ENCODE data around the gene IL12RB1. TPM values are rescaled to one million over a fixed set of nuclear protein-coding genes. Genes with fewer than 3 reads are reported as not detected.

The IL12RB1 gene
- total and polyA plus RNA-seq, 11 donors = 0.19 to 8.1 (median 0.55) TPM; not detected in 2

- Histone ChIP-seq H3K4me3 (peak overlapping the region in 9 of 12 donors; percentile 10 to 45 (median 29)), H3K9me3 (no peaks in the 10 kb centered on the region), H3K27ac (peak overlapping the region; percentile 68 to 92 (median 82)), H3K36me3 (no peaks in the 10 kb centered on the region), H3K4me1 (peaks cover 0 to 16% (median 10%) of the 10 kb centered on the region in 12 donors), H3K27me3 (peaks cover 0 to under 1% (median 0%) of the 10 kb centered on the region in 9 donors)
- TF ChIP-seq CTCF (IDR thresholded peaks at IDR 0.05) (peak; percentile 91 to 99 (median 94)), POLR2A (IDR thresholded peaks at IDR 0.05) (no peak)
- DNase-seq = peak; percentile 77 to 93 (median 84)
- ATAC-seq = peak; percentile 80 to 94 (median 91)
- WGBS, 4 donors = 3 to 4% (median 3%) methylated on average over 19 to 34 of the region's 34 CpGs
- intact Hi-C loops (cut with DNase I) = loop anchor here (1.0 to 10.0 kb wide), 6 partner anchors 51 to 124 kb away; partner anchors contain the start of gene CCDC124 (in 1 of the 10)
Observed at GRCh38 chr19:18058208-18059009, 28.3 kb downstream of the IL12RB1 start.

- DNase-seq (peak in 4 of 5 donors; percentile 41 to 58 (median 53)), ATAC-seq (peak; percentile 18 to 57 (median 26))
- H3K4me1 ChIP-seq = peaks cover 0 to 16% (median 10%) of the 10 kb centered on the region in 12 donors
- TF ChIP-seq POLR2A (IDR thresholded peaks at IDR 0.05) = no peak
- TF ChIP-seq CTCF (IDR thresholded peaks at IDR 0.05) = no peak
- no peaks in the 10 kb centered on the region for H3K9me3 ChIP-seq
- H3K36me3 ChIP-seq = no peaks in the 10 kb centered on the region
- 62 to 74% (median 68%) methylated on average over 4 to 6 of the region's 6 CpGs for WGBS, 4 donors
- no peaks in the 10 kb centered on the region for H3K27me3 ChIP-seq
- intact Hi-C loops (cut with DNase I) = loop anchor here in 6 of 10 donors (5.0 to 10.0 kb wide), 4 partner anchors 110 to 123 kb away; partner anchors contain the start of gene CCDC124 (in 1 of the 6)
- peak overlapping the region; percentile 68 to 92 (median 82) for H3K27ac ChIP-seq
- peak overlapping the region in 1 of 12 donors; percentile 29 for H3K4me3 ChIP-seq
Observed at GRCh38 chr19:18057557-18057956, 29.2 kb downstream of the IL12RB1 start.

GRCh38 chr19:18055967-18056366 is 30.8 kb downstream of the IL12RB1 start:
- Histone ChIP-seq H3K27me3 (no peaks in the 10 kb centered on the region), H3K4me3 (no peak overlapping the region), H3K4me1 (peaks cover 0 to 29% (median 21%) of the 10 kb centered on the region in 12 donors), H3K36me3 (no peaks in the 10 kb centered on the region), H3K27ac (no peak overlapping the region), H3K9me3 (no peaks in the 10 kb centered on the region)
- no peak for TF ChIP-seq CTCF (IDR thresholded peaks at IDR 0.05)
- TF ChIP-seq POLR2A (IDR thresholded peaks at IDR 0.05) = no peak
- ATAC-seq (no peak), DNase-seq (no peak)
- WGBS, 4 donors = 80 to 88% (median 83%) methylated on average over 5 of the region's 5 CpGs
- intact Hi-C loops (cut with DNase I) = loop anchor here in 6 of 10 donors (1.0 to 10.0 kb wide), 5 partner anchors 46 to 121 kb away; partner anchors contain the start of gene CCDC124 (in 1 of the 6)

Data from heart left ventricle (tissue), 16 donors.